Islet precursor cell (in vitro differentiated cells): ENCODE measurements around the gene COQ8B.
"Not testable (repeated sequence)": the region's sequence is repeated elsewhere in the genome, so short reads cannot be mapped to it uniquely, and the experiment has no call there.

Source experiments
- DNase-seq: peaks from one replicate; pipeline ENCODE4 v3.0.0-alpha.2; 2018

The COQ8B gene

GRCh38 chr19:40716482-40717324 lies at the start of gene COQ8B, which contains the start of gene ITPKC:
COQ8B (minus strand) TSS chr19:40716886; CDS start chr19:40714632, 2,254 bp downstream.
ITPKC (plus strand) TSS chr19:40717112; CDS start chr19:40717136, 24 bp downstream.
- DNase-seq = peak; percentile 99

DNA sequence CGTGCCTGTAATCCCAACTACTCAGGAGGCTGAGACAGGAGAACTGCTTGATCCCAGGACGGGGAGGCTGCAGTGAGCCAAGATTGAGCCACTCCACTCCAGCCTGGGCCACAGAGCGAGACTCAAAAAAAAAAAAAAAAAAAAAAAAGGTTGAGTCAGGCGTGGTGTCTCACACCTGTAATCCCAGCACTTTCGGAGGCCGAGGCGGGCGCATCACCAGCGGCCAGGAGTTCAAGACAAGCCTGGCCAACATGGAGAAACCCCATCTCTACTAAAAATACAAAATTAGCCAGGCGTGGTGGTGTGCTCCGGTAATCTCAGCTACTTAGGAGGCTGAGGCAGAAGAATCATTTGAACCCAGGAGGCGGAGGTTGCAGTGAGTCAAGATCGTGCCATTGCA lies 49.7 kb upstream of the COQ8B start:
- DNase-seq = not testable (repeated sequence)

DNA sequence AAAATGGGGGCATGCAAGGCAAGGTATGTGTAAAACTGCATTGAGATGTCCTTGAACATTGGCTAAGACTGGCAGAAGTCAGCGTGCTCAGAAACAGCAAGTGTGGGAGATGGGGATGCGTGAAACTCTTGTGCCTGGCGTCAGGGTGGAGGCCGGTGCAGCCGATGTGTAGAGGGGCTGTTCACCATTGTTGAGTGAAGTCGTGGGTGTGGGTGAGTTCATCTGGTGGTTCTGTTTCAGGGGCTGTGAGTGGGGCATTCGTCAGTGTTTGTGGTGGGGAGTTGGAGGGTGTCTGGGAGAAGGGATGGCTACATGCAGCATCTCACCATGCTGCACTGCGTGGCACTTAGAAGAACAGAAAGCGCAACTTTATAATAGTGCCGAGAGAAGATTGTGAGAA lies 47.3 kb upstream of the COQ8B start:
- no peak for DNase-seq

- no peak for DNase-seq
Measured at GRCh38 chr19:40763526-40763925, 46.8 kb upstream of the COQ8B start.

GRCh38 chr19:40762754-40763470 lies 46.2 kb upstream of the COQ8B start:
- no peak for DNase-seq

GRCh38 chr19:40759352-40759751 lies 42.7 kb upstream of the COQ8B start:
- DNase-seq = no peak

GRCh38 chr19:40758491-40758890 lies 41.8 kb upstream of the COQ8B start:
- DNase-seq = no peak

DNA sequence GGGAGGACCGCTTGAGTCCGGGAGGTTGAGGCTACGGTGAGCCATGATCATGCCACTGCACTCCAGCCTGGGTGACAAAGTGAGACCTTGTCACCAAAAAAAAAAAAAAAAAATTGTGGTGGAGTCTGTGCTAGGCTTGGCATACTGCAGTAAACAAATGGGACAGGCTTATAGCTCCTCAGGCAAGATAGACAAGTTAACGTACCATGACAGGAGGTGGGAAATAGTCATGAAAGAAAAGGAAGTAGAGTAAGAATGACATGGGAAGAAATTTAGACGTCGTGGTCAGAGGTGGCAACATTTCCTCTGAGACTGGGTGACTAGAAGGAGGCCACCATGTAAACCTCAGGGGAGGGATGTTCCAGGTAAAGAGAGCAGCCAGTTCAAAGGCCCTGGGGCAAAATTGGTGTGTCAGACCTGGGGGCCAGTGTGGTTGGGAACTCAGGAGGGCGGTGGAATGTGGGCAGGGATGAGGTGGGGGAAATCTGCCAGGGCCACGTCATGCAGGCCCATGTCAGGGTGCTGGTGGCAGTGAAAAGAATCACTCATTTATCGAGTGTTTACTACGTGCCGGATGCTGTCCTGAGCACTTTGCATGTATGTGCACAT lies 39.9 kb upstream of the COQ8B start:
- no peak for DNase-seq

DNA sequence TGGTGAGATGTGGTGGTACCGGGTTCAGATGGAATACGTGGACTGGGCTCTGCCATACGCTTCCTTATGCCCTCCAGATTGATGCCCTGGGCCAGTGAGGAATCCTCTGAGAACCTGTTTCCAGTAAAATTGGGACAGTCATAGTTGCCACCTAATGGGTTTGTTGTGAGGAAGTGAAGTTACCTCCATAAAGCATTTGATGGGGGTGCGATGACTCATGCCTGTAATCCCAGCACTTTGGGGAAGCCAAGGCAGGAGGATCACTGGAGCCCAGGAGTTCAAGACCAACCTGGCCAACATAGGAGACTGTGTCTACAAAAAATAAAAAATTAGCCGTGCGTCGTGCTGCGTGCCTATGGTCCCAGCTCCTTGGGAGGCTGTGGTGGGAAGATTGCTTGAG lies 39.1 kb upstream of the COQ8B start:
- no peak for DNase-seq

GRCh38 chr19:40755248-40755624 lies 38.5 kb upstream of the COQ8B start:
- DNase-seq = no peak

GRCh38 chr19:40754611-40755247 lies 38.0 kb upstream of the COQ8B start:
- DNase-seq = no peak

- no peak for DNase-seq
Measured at GRCh38 chr19:40752257-40752781, 35.6 kb upstream of the COQ8B start.

DNA sequence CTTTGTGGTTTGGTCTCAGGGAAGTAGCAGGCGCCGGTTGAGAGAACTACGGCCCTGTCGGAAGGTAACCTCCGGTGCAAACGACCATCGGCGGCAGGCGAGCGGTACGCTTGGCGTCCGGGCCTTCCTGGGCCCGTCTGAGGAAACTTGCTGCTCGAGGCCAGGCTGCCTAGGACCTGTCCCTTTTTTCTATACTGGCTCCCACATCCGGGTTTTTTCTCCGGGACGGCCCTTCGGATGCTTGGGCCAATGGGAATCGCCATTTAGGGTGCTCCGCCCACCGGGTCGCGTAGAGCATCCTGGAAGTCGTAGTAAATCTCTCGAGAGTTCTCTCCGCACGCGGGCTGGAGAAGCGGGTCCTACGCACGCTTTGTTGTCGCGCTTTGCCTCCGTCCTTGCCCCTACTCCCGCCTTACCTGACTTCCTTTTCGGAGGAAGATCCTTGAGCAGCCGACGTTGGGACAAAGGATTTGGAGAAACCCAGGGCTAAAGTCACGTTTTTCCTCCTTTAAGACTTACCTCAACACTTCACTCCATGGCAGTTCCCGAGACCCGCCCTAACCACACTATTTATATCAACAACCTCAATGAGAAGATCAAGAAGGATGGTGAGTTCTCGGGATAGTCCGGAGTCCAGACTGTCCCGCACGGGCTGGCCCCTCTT lies 34.3 kb upstream of the COQ8B start, which contains the start of gene SNRPA:
Gene SNRPA, plus strand, starts transcription at position 330 of the 664 bp plus-strand sequence. Its CDS starts 206 bp downstream, at position 536.
- peak; percentile 99 for DNase-seq

DNA sequence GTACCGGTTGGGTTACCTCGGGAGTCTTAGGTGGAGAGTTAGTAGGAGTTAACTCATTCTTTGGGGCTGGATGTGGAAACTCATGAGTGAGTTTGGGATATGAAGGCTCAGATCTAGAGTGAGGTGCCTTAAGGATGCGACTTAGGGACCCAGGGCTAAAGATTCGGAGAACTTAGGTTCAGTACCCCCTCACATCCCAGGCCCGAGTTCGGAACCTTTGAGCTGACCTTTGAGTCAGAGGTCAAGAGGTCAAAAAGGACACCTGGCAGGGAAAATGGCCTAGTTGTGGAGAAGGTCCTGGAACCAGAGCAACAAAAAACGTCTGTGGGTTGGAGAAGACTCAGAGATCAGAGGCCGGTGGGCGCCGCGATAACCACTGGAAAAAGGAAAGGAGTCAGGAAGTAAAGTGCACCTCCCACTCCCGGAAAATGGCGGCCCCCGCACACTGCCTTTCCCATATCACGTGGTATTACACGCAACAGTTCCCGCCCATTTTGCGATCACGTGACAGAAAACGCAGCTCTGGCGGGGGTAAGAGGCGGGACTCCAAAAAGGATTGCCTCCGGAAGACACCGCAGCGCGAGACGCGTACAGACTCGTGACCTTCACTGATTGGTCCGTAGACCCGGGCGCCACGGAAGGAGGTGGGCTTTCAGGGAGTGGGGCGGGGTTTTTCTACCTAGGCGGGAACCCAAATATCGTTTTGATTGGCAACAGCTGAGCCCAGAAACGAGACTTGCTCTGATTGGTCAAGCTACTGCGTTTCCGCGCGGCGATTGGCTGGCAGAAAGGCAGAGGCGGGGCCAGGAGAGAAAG lies 33.6 kb upstream of the COQ8B start, which contains the start of gene ACTMAP:
Gene ACTMAP, minus strand, starts transcription at position 420 of the 816 bp plus-strand sequence. CDS start 674 bp downstream, outside the sequence.
- peak; percentile 100 for DNase-seq

DNA sequence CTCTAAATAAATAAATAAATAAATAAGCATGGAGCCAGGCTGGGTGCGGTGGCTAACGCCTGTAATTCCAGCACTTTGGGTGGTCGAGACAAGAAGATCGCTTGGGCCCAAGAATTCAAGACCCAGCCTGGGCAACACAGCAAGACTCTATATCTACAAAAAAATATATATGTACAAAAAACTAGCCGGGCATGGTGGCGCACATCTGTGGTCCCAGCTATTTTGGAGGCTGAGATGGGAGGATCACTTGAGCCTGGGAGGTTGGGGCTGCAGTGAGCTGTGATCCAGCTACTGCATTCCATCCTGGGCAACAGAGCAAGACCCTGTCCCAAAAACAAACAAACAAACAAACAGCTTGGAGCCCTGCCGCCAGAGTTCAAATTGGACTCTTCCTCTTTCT lies 30.9 kb upstream of the COQ8B start:
- DNase-seq = no peak

DNA sequence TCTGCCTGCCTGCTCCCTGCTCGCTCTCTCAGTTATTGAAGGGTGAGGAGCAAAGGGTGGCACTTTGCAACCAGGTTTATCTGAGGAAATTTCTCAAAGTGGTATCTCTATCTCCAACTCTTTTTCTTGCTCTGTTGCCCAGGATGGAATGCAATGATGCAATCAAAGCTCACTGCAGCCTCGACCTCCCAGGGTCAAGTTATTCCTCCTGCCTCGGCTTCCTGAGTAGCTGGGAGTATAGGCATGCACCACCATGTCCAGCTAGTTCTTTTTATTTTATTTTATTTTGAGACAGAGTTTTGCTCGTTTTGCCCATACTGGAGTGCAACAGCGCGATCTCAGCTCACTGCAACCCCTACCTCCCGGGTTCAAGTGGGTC lies 28.7 kb upstream of the COQ8B start:
- DNase-seq = no peak

- peak; percentile 84 for DNase-seq
Measured at GRCh38 chr19:40744554-40745401, 28.1 kb upstream of the COQ8B start.

GRCh38 chr19:40743926-40744325 lies 27.2 kb upstream of the COQ8B start:
- no peak for DNase-seq

GRCh38 chr19:40742886-40743285 lies 26.2 kb upstream of the COQ8B start:
- no peak for DNase-seq

DNA sequence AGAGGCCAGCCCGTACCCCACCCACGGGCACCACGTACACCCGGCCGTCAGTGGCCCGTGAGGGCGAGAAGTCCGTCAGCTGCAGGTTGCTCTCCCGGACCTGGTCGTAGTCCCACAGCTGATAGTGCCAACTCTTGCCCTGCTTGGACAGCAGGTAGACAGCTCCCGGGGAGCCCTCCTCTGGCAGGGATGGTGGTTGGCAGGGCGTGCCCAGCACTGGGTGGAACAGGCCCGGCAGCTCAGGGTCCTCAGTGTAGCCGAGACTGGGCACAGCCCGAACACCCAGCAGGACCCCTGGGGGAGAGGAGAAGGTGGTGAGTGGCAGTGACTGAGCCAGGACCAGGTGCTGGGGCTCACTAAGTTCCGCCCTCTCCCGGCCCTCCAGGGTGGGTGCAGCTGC lies 25.8 kb upstream of the COQ8B start:
- DNase-seq = no peak
